Measurements from ENCODE around the gene SCML2. TPM values are rescaled to one million over a fixed set of nuclear protein-coding genes. Genes with fewer than 3 reads are reported as not detected.
"Not testable (repeated sequence)": the region's sequence is repeated elsewhere in the genome, so short reads cannot be mapped to it uniquely, and the experiment has no call there.

Gene SCML2
- total and polyA plus RNA-seq, 2 experiments from 2014 or later: 20.3 to 21.5 TPM

DNA sequence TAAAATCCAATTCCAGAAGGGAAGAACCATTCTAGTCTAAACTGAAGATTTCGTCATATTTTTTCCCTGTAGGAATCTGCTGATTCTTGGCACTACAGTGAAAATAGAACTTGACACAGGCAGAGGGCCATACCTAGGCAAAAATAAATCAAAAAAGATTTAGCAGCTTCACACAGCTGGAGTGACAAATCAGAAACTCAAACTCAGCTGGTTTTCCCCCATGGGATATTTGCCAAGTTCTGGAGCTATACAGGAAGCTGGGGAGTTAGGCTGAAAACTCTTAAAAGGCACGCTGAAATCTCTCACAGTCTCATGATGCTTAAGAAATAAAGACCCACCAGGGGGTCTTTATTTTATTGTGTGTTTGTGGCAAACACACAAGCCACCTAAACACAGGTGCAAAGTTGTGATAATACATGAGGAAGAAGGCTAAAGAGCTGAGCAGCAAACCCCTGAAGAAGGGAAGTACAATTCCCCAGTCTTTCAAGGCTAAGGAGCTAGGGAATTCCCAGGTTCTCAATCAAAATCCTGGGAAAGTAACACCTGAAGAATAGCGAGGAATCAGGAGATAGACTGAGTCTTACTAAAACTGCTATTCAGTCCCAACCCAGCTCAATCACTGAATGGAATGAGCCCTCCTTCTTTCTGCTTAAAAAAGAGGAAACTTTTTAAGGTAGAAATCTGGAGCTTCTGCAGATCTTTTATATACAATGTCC, 101.7 kb downstream of the SCML2 start (continued):
- TF ChIP-seq CREB1 (CRISPR knock-in tag; IDR thresholded peaks at IDR 0.05; ENCODE audit: low read depth) (no peak), ZNF114 (CRISPR knock-in tag; IDR thresholded peaks at IDR 0.05) (no peak)

GRCh38 chrX:18229646-18230045, 124.8 kb downstream of the SCML2 start:
- not testable (repeated sequence) for H3K27me3 Mint-ChIP-seq (ENCODE audit: insufficient read depth, low read depth, poor library complexity); H4K20me1 ChIP-seq (replicated peaks; ENCODE audit: insufficient read depth); H3K4me2 ChIP-seq; H3K9me2 ChIP-seq (ENCODE audit: insufficient read depth); H3K4me1 Mint-ChIP-seq; H3K36me3 ChIP-seq (ENCODE audit: insufficient read depth); H3K36me3 Mint-ChIP-seq (ENCODE audit: low read depth); H3K27ac Mint-ChIP-seq; DNase-seq (ENCODE audit: low spot score); H3K4me3 ChIP-seq; H3K4me3 Mint-ChIP-seq; H3K4me1 ChIP-seq (ENCODE audit: insufficient read depth); H2AFZ ChIP-seq; H3K79me2 ChIP-seq (replicated peaks; ENCODE audit: insufficient read depth); H3F3A ChIP-seq (replicated peaks; ENCODE audit: low read depth); H3K27me3 ChIP-seq (ENCODE audit: insufficient read depth); H3K27ac ChIP-seq (ENCODE audit: low read depth); H3K9me3 Mint-ChIP-seq
- peak; percentile 59 for ATAC-seq

DNA sequence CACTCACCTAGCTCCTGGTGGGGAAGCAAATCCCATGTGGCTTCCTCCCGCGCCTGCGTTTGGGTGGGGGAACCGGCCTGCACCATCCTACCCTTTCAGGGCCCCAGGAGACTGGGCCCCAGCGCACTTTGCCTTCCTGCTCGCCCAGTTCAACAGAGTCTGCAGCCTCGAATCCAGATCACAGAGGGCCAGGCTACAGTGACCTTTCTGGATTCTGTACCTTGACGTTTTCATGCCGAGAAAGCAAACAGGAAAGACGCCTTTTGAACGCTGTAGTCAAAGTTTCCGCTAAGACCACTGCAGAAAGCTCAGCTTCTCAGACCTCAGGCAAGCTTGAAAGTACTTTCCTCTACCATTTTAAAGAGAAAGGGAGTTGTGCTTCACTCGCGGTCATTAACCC, 126.4 kb downstream of the SCML2 start:
- H3K9me3 Mint-ChIP-seq: no peaks in the 10 kb centered on the region

More for the DNA sequence above, 126.4 kb downstream of the SCML2 start:
- Mint-ChIP-seq H3K27me3 (ENCODE audit: insufficient read depth, low read depth, poor library complexity) (peaks cover 4% of the 10 kb centered on the region), H3K4me3 (no peak overlapping the region), H3K36me3 (ENCODE audit: low read depth) (no peaks in the 10 kb centered on the region; the same call in 2 of the 3 replicates), H3K27ac (no peak overlapping the region), H3K4me1 (no peaks in the 10 kb centered on the region; the same call in 2 of the 3 replicates)
- Histone ChIP-seq H3K4me2 (no peak overlapping the region), H3K79me2 (replicated peaks; ENCODE audit: insufficient read depth) (no peaks in the 10 kb centered on the region), H4K20me1 (replicated peaks; ENCODE audit: insufficient read depth) (no peaks in the 10 kb centered on the region), H3K4me1 (ENCODE audit: insufficient read depth) (no peaks in the 10 kb centered on the region), H3K9me2 (ENCODE audit: insufficient read depth) (no peaks in the 10 kb centered on the region), H3K27ac (ENCODE audit: low read depth) (no peak overlapping the region), H3K27me3 (ENCODE audit: insufficient read depth) (no peaks in the 10 kb centered on the region), H3K36me3 (ENCODE audit: insufficient read depth) (no peaks in the 10 kb centered on the region), H3K4me3 (no peak overlapping the region), H3F3A (replicated peaks; ENCODE audit: low read depth) (no peaks in the 10 kb centered on the region), H2AFZ (no peak overlapping the region)
- no peak for TF ChIP-seq JUNB (IDR thresholded peaks at IDR 0.05; ENCODE audit: unreplicated experiment)
- no peak for TF ChIP-seq NANOG (IDR thresholded peaks at IDR 0.05; ENCODE audit: borderline replicate concordance)
- no peak for TF ChIP-seq CTCF (conservative IDR thresholded peaks at IDR 0.05; ENCODE audit: low read depth in 2 of 2)
- TF ChIP-seq, protein P1, sequence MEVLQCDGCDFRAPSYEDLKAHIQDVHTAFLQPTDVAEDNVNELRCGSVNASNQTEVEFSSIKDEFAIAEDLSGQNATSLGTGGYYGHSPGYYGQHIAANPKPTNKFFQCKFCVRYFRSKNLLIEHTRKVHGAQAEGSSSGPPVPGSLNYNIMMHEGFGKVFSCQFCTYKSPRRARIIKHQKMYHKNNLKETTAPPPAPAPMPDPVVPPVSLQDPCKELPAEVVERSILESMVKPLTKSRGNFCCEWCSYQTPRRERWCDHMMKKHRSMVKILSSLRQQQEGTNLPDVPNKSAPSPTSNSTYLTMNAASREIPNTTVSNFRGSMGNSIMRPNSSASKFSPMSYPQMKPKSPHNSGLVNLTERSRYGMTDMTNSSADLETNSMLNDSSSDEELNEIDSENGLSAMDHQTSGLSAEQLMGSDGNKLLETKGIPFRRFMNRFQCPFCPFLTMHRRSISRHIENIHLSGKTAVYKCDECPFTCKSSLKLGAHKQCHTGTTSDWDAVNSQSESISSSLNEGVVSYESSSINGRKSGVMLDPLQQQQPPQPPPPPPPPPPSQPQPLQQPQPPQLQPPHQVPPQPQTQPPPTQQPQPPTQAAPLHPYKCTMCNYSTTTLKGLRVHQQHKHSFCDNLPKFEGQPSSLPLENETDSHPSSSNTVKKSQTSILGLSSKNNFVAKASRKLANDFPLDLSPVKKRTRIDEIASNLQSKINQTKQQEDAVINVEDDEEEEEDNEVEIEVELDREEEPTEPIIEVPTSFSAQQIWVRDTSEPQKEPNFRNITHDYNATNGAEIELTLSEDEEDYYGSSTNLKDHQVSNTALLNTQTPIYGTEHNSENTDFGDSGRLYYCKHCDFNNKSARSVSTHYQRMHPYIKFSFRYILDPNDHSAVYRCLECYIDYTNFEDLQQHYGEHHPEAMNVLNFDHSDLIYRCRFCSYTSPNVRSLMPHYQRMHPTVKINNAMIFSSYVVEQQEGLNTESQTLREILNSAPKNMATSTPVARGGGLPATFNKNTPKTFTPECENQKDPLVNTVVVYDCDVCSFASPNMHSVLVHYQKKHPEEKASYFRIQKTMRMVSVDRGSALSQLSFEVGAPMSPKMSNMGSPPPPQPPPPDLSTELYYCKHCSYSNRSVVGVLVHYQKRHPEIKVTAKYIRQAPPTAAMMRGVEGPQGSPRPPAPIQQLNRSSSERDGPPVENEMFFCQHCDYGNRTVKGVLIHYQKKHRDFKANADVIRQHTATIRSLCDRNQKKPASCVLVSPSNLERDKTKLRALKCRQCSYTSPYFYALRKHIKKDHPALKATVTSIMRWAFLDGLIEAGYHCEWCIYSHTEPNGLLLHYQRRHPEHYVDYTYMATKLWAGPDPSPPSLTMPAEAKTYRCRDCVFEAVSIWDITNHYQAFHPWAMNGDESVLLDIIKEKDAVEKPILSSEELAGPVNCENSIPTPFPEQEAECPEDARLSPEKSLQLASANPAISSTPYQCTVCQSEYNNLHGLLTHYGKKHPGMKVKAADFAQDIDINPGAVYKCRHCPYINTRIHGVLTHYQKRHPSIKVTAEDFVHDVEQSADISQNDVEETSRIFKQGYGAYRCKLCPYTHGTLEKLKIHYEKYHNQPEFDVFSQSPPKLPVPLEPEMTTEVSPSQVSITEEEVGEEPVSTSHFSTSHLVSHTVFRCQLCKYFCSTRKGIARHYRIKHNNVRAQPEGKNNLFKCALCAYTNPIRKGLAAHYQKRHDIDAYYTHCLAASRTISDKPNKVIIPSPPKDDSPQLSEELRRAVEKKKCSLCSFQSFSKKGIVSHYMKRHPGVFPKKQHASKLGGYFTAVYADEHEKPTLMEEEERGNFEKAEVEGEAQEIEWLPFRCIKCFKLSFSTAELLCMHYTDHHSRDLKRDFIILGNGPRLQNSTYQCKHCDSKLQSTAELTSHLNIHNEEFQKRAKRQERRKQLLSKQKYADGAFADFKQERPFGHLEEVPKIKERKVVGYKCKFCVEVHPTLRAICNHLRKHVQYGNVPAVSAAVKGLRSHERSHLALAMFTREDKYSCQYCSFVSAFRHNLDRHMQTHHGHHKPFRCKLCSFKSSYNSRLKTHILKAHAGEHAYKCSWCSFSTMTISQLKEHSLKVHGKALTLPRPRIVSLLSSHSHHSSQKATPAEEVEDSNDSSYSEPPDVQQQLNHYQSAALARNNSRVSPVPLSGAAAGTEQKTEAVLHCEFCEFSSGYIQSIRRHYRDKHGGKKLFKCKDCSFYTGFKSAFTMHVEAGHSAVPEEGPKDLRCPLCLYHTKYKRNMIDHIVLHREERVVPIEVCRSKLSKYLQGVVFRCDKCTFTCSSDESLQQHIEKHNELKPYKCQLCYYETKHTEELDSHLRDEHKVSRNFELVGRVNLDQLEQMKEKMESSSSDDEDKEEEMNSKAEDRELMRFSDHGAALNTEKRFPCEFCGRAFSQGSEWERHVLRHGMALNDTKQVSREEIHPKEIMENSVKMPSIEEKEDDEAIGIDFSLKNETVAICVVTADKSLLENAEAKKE (CRISPR knock-in tag; IDR thresholded peaks at IDR 0.05): no peak
- TF ChIP-seq POLR2AphosphoS5 (IDR thresholded peaks at IDR 0.05; ENCODE audit: low read depth): no peak
- no peak for TF ChIP-seq EZH2 (IDR thresholded peaks at IDR 0.05; ENCODE audit: low read depth, unreplicated experiment)
- TF ChIP-seq STAT1 (IDR thresholded peaks at IDR 0.05; ENCODE audit: unreplicated experiment): no peak
- DNase-seq (ENCODE audit: low spot score) (no peak), ATAC-seq (no peak)
